TTC549 (cell line): ENCODE results near the gene USP6NL.

ENCODE experiments used
- FAIRE-seq: peaks from 2 replicates; lab custom pipeline; 2012; peaks lifted over from hg19 to GRCh38; lab: Jason Lieb, UNC

Gene USP6NL

GRCh38 chr10:11414314-11415038, 197.0 kb downstream of the USP6NL start:
- no peak for FAIRE-seq

DNA sequence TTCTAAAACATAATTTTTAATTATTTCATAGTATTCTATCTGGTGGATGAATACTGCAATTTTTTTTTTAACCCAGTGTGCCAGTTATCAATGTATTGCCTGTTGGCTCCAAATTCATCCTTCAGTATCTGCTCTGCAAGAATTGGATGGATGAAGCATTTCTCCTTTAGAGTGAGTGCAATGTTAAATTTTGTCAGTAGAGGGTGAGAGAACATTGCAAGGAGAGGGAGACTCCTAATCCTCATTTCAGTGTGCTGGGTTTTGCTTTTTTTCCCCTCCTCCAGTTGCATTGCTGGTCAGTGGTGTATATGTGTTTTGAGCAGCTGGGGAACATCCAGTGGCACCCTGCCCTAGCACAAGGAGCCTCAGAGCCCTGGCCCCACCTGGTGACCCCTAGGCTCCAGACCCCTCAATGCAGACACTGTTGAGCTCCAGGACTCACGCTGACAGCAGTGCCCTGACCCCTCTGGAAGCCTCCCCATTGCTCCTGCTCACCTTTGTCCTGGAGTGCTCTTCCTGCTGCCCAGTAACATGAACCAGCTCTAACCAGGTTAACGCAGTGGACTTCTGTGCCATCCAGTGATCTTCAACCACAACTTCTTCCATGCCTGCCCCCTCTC, 199.4 kb downstream of the USP6NL start:
- FAIRE-seq, result no peak

DNA sequence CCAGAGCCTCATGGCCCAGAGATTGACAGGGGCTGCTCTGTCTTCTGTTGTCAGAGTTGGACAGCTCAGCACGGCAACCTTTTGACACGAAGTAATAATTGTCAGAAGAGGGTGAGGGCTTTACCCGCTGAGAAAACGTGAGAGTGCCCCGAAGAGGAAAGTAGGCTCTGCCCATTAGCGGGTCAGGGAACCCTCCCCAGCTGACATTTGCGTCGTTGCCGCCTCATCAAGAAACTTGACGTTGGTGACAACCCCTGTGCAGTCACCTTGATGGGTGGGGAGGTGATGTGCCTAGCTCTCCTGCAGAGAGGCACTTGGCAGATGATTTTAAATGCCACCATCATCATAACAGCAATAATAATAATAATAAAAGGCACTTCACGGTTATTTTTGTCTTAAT, 202.1 kb downstream of the USP6NL start:
- no peak for FAIRE-seq

GRCh38 chr10:11407939-11408338, 203.5 kb downstream of the USP6NL start:
- FAIRE-seq, result no peak

GRCh38 chr10:11406746-11407145, 204.7 kb downstream of the USP6NL start:
- no peak for FAIRE-seq

GRCh38 chr10:11404901-11405300, 206.5 kb downstream of the USP6NL start:
- FAIRE-seq, result no peak
